ENCODE measurements around the gene FAM117A. TPM values are rescaled to one million over a fixed set of nuclear protein-coding genes. Genes with fewer than 3 reads are reported as not detected.

The FAM117A gene
- polyA plus RNA-seq, 1 experiment: 2.5 TPM

- no peak for DNase-seq (ENCODE audit: low read depth, low spot score)
- ChIA-PET POLR2A (no interaction called here), CTCF (interaction anchor here (0.6 to 1.4 kb wide), 2 partner anchors 8 to 149 kb away, joined by 4 to 5 read pairs; partner anchors contain the start of gene SLC35B1)
- H3K27ac ChIP-seq (ENCODE audit: low read depth, low read length): no peak overlapping the region
- no peak overlapping the region for H3K4me3 ChIP-seq (ENCODE audit: low read depth, low read length)
- no peaks in the 10 kb centered on the region for H3K9me3 ChIP-seq (ENCODE audit: control insufficient read depth, insufficient read depth, low read length)
- no peaks in the 10 kb centered on the region for H3K27me3 ChIP-seq (ENCODE audit: control insufficient read depth, insufficient read depth, low read length)
- TF ChIP-seq CTCF (IDR thresholded peaks at IDR 0.05; ENCODE audit: low read depth, low read length): no peak
Observed at GRCh38 chr17:49716668-49717364, 47.1 kb downstream of the FAM117A start.

- ChIA-PET CTCF (interaction anchor here (0.9 to 1.4 kb wide), 2 partner anchors 23 to 148 kb away, joined by 4 read pairs; no protein-coding TSS in a partner anchor), POLR2A (interaction anchor here (0.6 kb wide), 1 partner anchor 132 kb away, joined by 4 read pairs; no protein-coding TSS in a partner anchor)
- Histone ChIP-seq H3K9me3 (ENCODE audit: control insufficient read depth, insufficient read depth, low read length) (no peaks in the 10 kb centered on the region), H3K27me3 (ENCODE audit: control insufficient read depth, insufficient read depth, low read length) (no peaks in the 10 kb centered on the region), H3K4me3 (ENCODE audit: low read depth, low read length) (no peak overlapping the region), H3K27ac (ENCODE audit: low read depth, low read length) (no peak overlapping the region)
- TF ChIP-seq CTCF (IDR thresholded peaks at IDR 0.05; ENCODE audit: low read depth, low read length): no peak
- DNase-seq (ENCODE audit: low read depth, low spot score): no peak
Observed at GRCh38 chr17:49715717-49716279, 48.1 kb downstream of the FAM117A start.

- POLR2A ChIA-PET: interaction anchor here (0.6 kb wide), 1 partner anchor 131 kb away, joined by 4 read pairs; no protein-coding TSS in a partner anchor
- no peaks in the 10 kb centered on the region for H3K27me3 ChIP-seq (ENCODE audit: control insufficient read depth, insufficient read depth, low read length)
- TF ChIP-seq CTCF (IDR thresholded peaks at IDR 0.05; ENCODE audit: low read depth, low read length): no peak
- H3K9me3 ChIP-seq (ENCODE audit: control insufficient read depth, insufficient read depth, low read length): no peaks in the 10 kb centered on the region
- no peak for DNase-seq (ENCODE audit: low read depth, low spot score)
- H3K4me3 ChIP-seq (ENCODE audit: low read depth, low read length): no peak overlapping the region
- CTCF ChIA-PET: interaction anchor here (0.9 kb wide), 1 partner anchor 23 kb away, joined by 4 read pairs; no protein-coding TSS in a partner anchor
- no peak overlapping the region for H3K27ac ChIP-seq (ENCODE audit: low read depth, low read length)
Observed at GRCh38 chr17:49715216-49715615, 48.7 kb downstream of the FAM117A start.

GRCh38 chr17:49708515-49709183 is 55.3 kb downstream of the FAM117A start:
- ChIA-PET CTCF (interaction anchor here (0.7 to 2.6 kb wide), 20 partner anchors 8 to 954 kb away, joined by 3 to 11 read pairs (median 5); no protein-coding TSS in a partner anchor), POLR2A (interaction anchor here (0.5 to 1.4 kb wide), 6 partner anchors 55 to 422 kb away, joined by 3 to 10 read pairs (median 4); partner anchors contain the start of genes FAM117A and KAT7)
- no peak for DNase-seq (ENCODE audit: low read depth, low spot score)
- Histone ChIP-seq H3K4me3 (ENCODE audit: low read depth, low read length) (peak overlapping the region; percentile 73), H3K9me3 (ENCODE audit: control insufficient read depth, insufficient read depth, low read length) (no peaks in the 10 kb centered on the region; the same call in 1 of the 2 replicates), H3K27ac (ENCODE audit: low read depth, low read length) (no peak overlapping the region), H3K27me3 (ENCODE audit: control insufficient read depth, insufficient read depth, low read length) (no peaks in the 10 kb centered on the region)
- TF ChIP-seq CTCF (IDR thresholded peaks at IDR 0.05; ENCODE audit: low read depth, low read length): no peak
